Measurements from ENCODE around the gene ERI3.

The ERI3 gene

GRCh38 chr1:44289530-44289929 lies 65.5 kb downstream of the ERI3 start:
- H3K36me3 ChIP-seq (ENCODE audit: insufficient read depth, low read length): peaks cover 13% of the 10 kb centered on the region; the same call in 1 of the 2 replicates
- H3K27me3 ChIP-seq (ENCODE audit: insufficient read depth, low read length): no peaks in the 10 kb centered on the region
- H3K27ac ChIP-seq (ENCODE audit: low read depth, low read length, poor library complexity, severe bottlenecking): no peak overlapping the region
- H3K4me2 ChIP-seq (ENCODE audit: low read length): no peak overlapping the region
- no peaks in the 10 kb centered on the region for H4K20me1 ChIP-seq (ENCODE audit: insufficient read depth, low read length)
- TF ChIP-seq EZH2 (IDR thresholded peaks at IDR 0.05; ENCODE audit: borderline replicate concordance, low read length) (no peak), CTCF (IDR thresholded peaks at IDR 0.05; ENCODE audit: low read length) (no peak)
- H3K9me2 ChIP-seq (ENCODE audit: low read depth, low read length): no peaks in the 10 kb centered on the region
- no peak overlapping the region for H3K4me3 ChIP-seq (ENCODE audit: low read depth, low read length, poor library complexity, severe bottlenecking)
- no peaks in the 10 kb centered on the region for H3F3A ChIP-seq (ENCODE audit: insufficient read depth, low read length)
- no peaks in the 10 kb centered on the region for H3K79me2 ChIP-seq (ENCODE audit: insufficient read depth, low read length)
- H3K4me1 ChIP-seq (ENCODE audit: insufficient read depth, low read length, severe bottlenecking): no peaks in the 10 kb centered on the region
- no peaks in the 10 kb centered on the region for H3K9me3 ChIP-seq (ENCODE audit: low read length)
- no peak overlapping the region for H3K9ac ChIP-seq (ENCODE audit: low read length)
- no peak overlapping the region for H2AFZ ChIP-seq (ENCODE audit: low read length)

GRCh38 chr1:44288883-44289282 lies 66.2 kb downstream of the ERI3 start:
- H4K20me1 ChIP-seq (ENCODE audit: insufficient read depth, low read length): no peaks in the 10 kb centered on the region

GRCh38 chr1:44284184-44284583 lies 70.9 kb downstream of the ERI3 start:
- H3K9ac ChIP-seq (ENCODE audit: low read length): no peak overlapping the region
- H2AFZ ChIP-seq (ENCODE audit: low read length): no peak overlapping the region
- H3K9me3 ChIP-seq (ENCODE audit: low read length): no peaks in the 10 kb centered on the region
- H3F3A ChIP-seq (ENCODE audit: insufficient read depth, low read length): no peaks in the 10 kb centered on the region
- no peaks in the 10 kb centered on the region for H3K9me2 ChIP-seq (ENCODE audit: low read depth, low read length)
- no peak overlapping the region for H3K4me2 ChIP-seq (ENCODE audit: low read length)
- H3K4me1 ChIP-seq (ENCODE audit: insufficient read depth, low read length, severe bottlenecking): no peaks in the 10 kb centered on the region
- no peak for TF ChIP-seq EZH2 (IDR thresholded peaks at IDR 0.05; ENCODE audit: borderline replicate concordance, low read length)
- TF ChIP-seq CTCF (IDR thresholded peaks at IDR 0.05; ENCODE audit: low read length): no peak
- H3K4me3 ChIP-seq (ENCODE audit: low read depth, low read length, poor library complexity, severe bottlenecking): no peak overlapping the region
- H3K27me3 ChIP-seq (ENCODE audit: insufficient read depth, low read length): no peaks in the 10 kb centered on the region
- no peaks in the 10 kb centered on the region for H3K79me2 ChIP-seq (ENCODE audit: insufficient read depth, low read length)
- H3K27ac ChIP-seq (ENCODE audit: low read depth, low read length, poor library complexity, severe bottlenecking): no peak overlapping the region
- no peaks in the 10 kb centered on the region for H4K20me1 ChIP-seq (ENCODE audit: insufficient read depth, low read length)
- peaks cover 34% of the 10 kb centered on the region; the same call in 1 of the 2 replicates for H3K36me3 ChIP-seq (ENCODE audit: insufficient read depth, low read length)

More at GRCh38 chr1:44288883-44289282, 66.2 kb downstream of the ERI3 start:
- no peak overlapping the region for H3K4me2 ChIP-seq (ENCODE audit: low read length)
- H3F3A ChIP-seq (ENCODE audit: insufficient read depth, low read length): no peaks in the 10 kb centered on the region
- no peak overlapping the region for H3K27ac ChIP-seq (ENCODE audit: low read depth, low read length, poor library complexity, severe bottlenecking)
- H3K79me2 ChIP-seq (ENCODE audit: insufficient read depth, low read length): no peaks in the 10 kb centered on the region
- H3K9me2 ChIP-seq (ENCODE audit: low read depth, low read length): no peaks in the 10 kb centered on the region
- peaks cover 13% of the 10 kb centered on the region; the same call in 1 of the 2 replicates for H3K36me3 ChIP-seq (ENCODE audit: insufficient read depth, low read length)
- no peaks in the 10 kb centered on the region for H3K27me3 ChIP-seq (ENCODE audit: insufficient read depth, low read length)
- no peaks in the 10 kb centered on the region for H3K4me1 ChIP-seq (ENCODE audit: insufficient read depth, low read length, severe bottlenecking)
- no peak overlapping the region for H2AFZ ChIP-seq (ENCODE audit: low read length)
- H3K4me3 ChIP-seq (ENCODE audit: low read depth, low read length, poor library complexity, severe bottlenecking): no peak overlapping the region
- no peaks in the 10 kb centered on the region for H3K9me3 ChIP-seq (ENCODE audit: low read length)
- no peak overlapping the region for H3K9ac ChIP-seq (ENCODE audit: low read length)
- no peak for TF ChIP-seq EZH2 (IDR thresholded peaks at IDR 0.05; ENCODE audit: borderline replicate concordance, low read length)
- TF ChIP-seq CTCF (IDR thresholded peaks at IDR 0.05; ENCODE audit: low read length): no peak
